ENCODE data around the gene P4HB. TPM values are rescaled to one million over a fixed set of nuclear protein-coding genes. Genes with fewer than 3 reads are reported as not detected.
A peak's percentile ranks its signal among the peaks of the same experiment; 100 is the strongest.

P4HB gene
- total and polyA plus RNA-seq, 2 experiments from 2014 or later = 1,651 to 3,203 TPM

DNA sequence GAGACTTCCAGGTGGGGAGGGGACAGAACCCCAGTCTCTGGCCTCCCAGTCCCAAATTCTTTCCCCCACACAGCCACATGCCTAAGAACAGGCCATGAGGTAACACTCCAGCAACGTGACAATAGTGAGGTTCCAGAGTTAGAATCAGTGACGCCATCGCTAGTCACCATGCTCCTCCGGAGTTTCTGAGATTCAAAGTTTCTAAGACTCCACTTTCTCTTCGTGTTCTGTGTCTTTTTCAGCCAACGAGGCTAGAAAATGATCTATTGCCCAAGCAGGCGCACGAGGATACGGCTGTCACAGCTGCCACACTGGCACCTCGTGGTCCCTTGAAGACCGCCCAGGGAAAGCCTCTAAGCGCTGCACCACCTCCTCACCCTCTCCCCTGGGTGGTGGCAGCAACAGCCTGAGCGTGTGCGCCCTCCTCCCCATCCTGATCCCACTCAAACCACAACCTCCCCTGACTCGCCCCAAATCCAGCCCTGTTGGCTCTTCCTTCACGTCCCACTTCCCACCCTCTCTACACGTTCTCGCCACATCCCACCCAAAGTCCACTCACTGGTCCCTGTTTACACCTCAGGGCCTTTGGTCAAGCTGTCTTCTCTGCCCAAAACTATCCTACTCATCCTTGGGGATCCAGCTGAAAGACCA is 28.3 kb downstream of the P4HB start:
- peaks cover 5% of the 10 kb centered on the region; the same call in 1 of the 2 replicates for H3F3A ChIP-seq (ENCODE audit: insufficient read depth)
- H3K9ac ChIP-seq = peak overlapping the region; percentile 90
- H3K9me3 ChIP-seq (ENCODE audit: low read depth) = no peaks in the 10 kb centered on the region
- TF ChIP-seq EZH2 (IDR thresholded peaks at IDR 0.05; ENCODE audit: insufficient read depth, poor library complexity, severe bottlenecking) = no peak
- TF ChIP-seq EZH2phosphoT487 (IDR thresholded peaks at IDR 0.05; ENCODE audit: insufficient read depth, low read depth) = no peak
- H3K27ac ChIP-seq = peak overlapping the region; percentile 91
- in situ Hi-C loops (cut with MboI) = no loop called here
- no peaks in the 10 kb centered on the region for H4K20me1 ChIP-seq (ENCODE audit: insufficient read depth)
- no peaks in the 10 kb centered on the region for H3K27me3 ChIP-seq (replicated peaks; ENCODE audit: insufficient read depth)
- H3K79me2 ChIP-seq (ENCODE audit: insufficient read depth) = peaks cover 51% of the 10 kb centered on the region
- peak overlapping the region; percentile 86 for H3K4me2 ChIP-seq (ENCODE audit: unreplicated experiment)
- DNase-seq = peak; percentile 89
- no peaks in the 10 kb centered on the region for H3K9me2 ChIP-seq (ENCODE audit: insufficient read depth)
- 8% methylated on average over 16 to 18 of the region's 18 CpGs for WGBS, 2 experiments (ENCODE audit: low coverage in 1 of 2, low lambda C conversion rate in 2 of 2, missing lambda C conversion rate in 2 of 2)
- H3K36me3 ChIP-seq (ENCODE audit: low read depth) = no peaks in the 10 kb centered on the region
- peak overlapping the region; percentile 60 for H2AFZ ChIP-seq
- H3K4me3 ChIP-seq = peak overlapping the region; percentile 79
- H3K4me1 ChIP-seq (ENCODE audit: insufficient read depth) = peaks cover 7% of the 10 kb centered on the region

DNA sequence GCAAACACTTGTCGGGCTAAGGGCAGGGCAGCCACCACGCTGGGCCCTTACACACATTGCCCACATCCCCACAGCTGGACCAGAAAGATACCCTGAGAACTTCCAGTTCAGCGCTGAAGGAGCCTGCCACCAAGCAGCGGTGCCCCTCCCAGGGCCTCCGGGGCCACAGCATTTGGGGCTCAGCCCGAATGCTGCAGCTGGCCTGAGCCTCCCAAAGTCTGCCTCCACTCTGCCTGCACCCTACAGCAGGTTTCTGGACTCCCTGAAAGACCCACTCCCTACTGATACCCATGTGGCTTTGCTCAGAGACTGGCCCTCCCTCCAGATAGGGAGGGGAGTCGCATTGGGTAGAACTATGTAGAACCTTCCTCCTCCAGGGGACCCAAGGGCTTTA is 28.8 kb downstream of the P4HB start:
- 46 to 60% methylated on average over 7 of the region's 7 CpGs for WGBS, 2 experiments (ENCODE audit: low coverage in 1 of 2, low lambda C conversion rate in 2 of 2, missing lambda C conversion rate in 2 of 2)
- H3K4me3 ChIP-seq = peak overlapping the region; percentile 79
- H3K27ac ChIP-seq = peak overlapping the region; percentile 91
- H3K36me3 ChIP-seq (ENCODE audit: low read depth) = no peaks in the 10 kb centered on the region
- H3K4me1 ChIP-seq (ENCODE audit: insufficient read depth) = peaks cover 7% of the 10 kb centered on the region
- no peak for DNase-seq
- H3K27me3 ChIP-seq (replicated peaks; ENCODE audit: insufficient read depth) = no peaks in the 10 kb centered on the region
- TF ChIP-seq EZH2phosphoT487 (IDR thresholded peaks at IDR 0.05; ENCODE audit: insufficient read depth, low read depth) (no peak), EZH2 (IDR thresholded peaks at IDR 0.05; ENCODE audit: insufficient read depth, poor library complexity, severe bottlenecking) (no peak)
- H3K9me2 ChIP-seq (ENCODE audit: insufficient read depth) = no peaks in the 10 kb centered on the region
- H3K9me3 ChIP-seq (ENCODE audit: low read depth) = no peaks in the 10 kb centered on the region
- H3K79me2 ChIP-seq (ENCODE audit: insufficient read depth) = peaks cover 51% of the 10 kb centered on the region
- peak overlapping the region; percentile 60 for H2AFZ ChIP-seq
- in situ Hi-C loops (cut with MboI) = no loop called here
- peaks cover 5% of the 10 kb centered on the region; the same call in 1 of the 2 replicates for H3F3A ChIP-seq (ENCODE audit: insufficient read depth)
- peak overlapping the region; percentile 86 for H3K4me2 ChIP-seq (ENCODE audit: unreplicated experiment)
- peak overlapping the region; percentile 90 for H3K9ac ChIP-seq
- H4K20me1 ChIP-seq (ENCODE audit: insufficient read depth) = no peaks in the 10 kb centered on the region

DNA sequence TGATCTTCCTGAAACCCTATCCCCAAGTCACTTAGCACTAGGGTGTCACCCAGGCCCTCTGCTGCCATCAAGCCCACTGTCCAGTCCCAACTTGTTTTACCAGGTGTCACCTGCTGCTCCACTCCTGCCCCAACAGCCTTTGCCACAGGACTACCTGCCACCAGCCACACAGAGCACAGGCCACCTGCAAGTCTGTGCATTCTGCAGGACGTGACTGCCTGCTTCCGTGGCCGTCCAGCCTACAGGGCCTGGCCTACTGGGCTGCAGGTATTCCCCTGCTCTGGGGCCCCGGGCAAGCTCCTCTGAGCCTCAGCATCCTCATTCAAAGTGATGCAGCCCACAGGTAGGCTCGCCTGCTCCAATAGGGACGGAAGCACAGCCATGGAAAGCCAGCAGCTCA is 30.5 kb downstream of the P4HB start:
- no peak overlapping the region for H3K27ac ChIP-seq
- H3K9ac ChIP-seq = no peak overlapping the region
- H3K4me3 ChIP-seq = no peak overlapping the region
- peaks cover 7% of the 10 kb centered on the region for H3K4me1 ChIP-seq (ENCODE audit: insufficient read depth)
- no peak overlapping the region for H2AFZ ChIP-seq
- no peak for TF ChIP-seq EZH2 (IDR thresholded peaks at IDR 0.05; ENCODE audit: insufficient read depth, poor library complexity, severe bottlenecking)
- no peak for TF ChIP-seq EZH2phosphoT487 (IDR thresholded peaks at IDR 0.05; ENCODE audit: insufficient read depth, low read depth)
- in situ Hi-C loops (cut with MboI) = no loop called here
- no peaks in the 10 kb centered on the region for H3K27me3 ChIP-seq (replicated peaks; ENCODE audit: insufficient read depth)
- peaks cover 5% of the 10 kb centered on the region; the same call in 1 of the 2 replicates for H3F3A ChIP-seq (ENCODE audit: insufficient read depth)
- no peak overlapping the region for H3K4me2 ChIP-seq (ENCODE audit: unreplicated experiment)
- H3K9me2 ChIP-seq (ENCODE audit: insufficient read depth) = no peaks in the 10 kb centered on the region
- DNase-seq = no peak
- H4K20me1 ChIP-seq (ENCODE audit: insufficient read depth) = no peaks in the 10 kb centered on the region
- no peaks in the 10 kb centered on the region for H3K9me3 ChIP-seq (ENCODE audit: low read depth)
- H3K36me3 ChIP-seq (ENCODE audit: low read depth) = no peaks in the 10 kb centered on the region
- H3K79me2 ChIP-seq (ENCODE audit: insufficient read depth) = peaks cover 51% of the 10 kb centered on the region
- WGBS, 2 experiments (ENCODE audit: low coverage in 1 of 2, low lambda C conversion rate in 2 of 2, missing lambda C conversion rate in 2 of 2) = 95 to 96% methylated on average over 6 of the region's 6 CpGs

DNA sequence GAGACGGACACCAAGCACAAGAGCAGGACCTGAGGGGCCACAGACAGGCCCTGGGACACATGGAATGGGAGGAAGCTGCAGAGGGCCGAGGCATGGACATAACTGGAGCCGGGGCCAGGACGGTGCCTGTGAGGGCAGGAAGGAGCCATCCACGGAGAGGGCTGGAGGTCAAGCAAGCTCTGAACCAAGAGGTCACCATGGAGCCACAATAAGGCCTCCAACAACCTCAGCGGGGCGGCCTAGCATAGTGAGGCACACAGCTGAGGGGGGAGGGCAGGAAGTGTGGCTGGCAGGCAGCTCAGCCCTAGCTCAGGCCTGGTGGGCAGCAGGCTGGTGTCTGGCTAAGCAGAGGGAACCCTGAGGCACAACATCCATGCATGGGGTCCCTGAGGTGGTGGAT is 31.7 kb downstream of the P4HB start:
- DNase-seq = no peak
- Histone ChIP-seq H3K27ac (no peak overlapping the region), H4K20me1 (ENCODE audit: insufficient read depth) (no peaks in the 10 kb centered on the region), H3K9me3 (ENCODE audit: low read depth) (no peaks in the 10 kb centered on the region), H3K9me2 (ENCODE audit: insufficient read depth) (no peaks in the 10 kb centered on the region), H3K27me3 (replicated peaks; ENCODE audit: insufficient read depth) (no peaks in the 10 kb centered on the region), H3K9ac (no peak overlapping the region), H3K4me3 (no peak overlapping the region), H3K4me2 (ENCODE audit: unreplicated experiment) (no peak overlapping the region), H3K36me3 (ENCODE audit: low read depth) (no peaks in the 10 kb centered on the region), H3F3A (ENCODE audit: insufficient read depth) (peaks cover 5% of the 10 kb centered on the region; the same call in 1 of the 2 replicates), H2AFZ (no peak overlapping the region), H3K79me2 (ENCODE audit: insufficient read depth) (peaks cover 46% of the 10 kb centered on the region), H3K4me1 (ENCODE audit: insufficient read depth) (peaks cover 7% of the 10 kb centered on the region)
- TF ChIP-seq EZH2 (IDR thresholded peaks at IDR 0.05; ENCODE audit: insufficient read depth, poor library complexity, severe bottlenecking) = no peak
- in situ Hi-C loops (cut with MboI) = no loop called here
- WGBS, 2 experiments (ENCODE audit: low coverage in 1 of 2, low lambda C conversion rate in 2 of 2, missing lambda C conversion rate in 2 of 2) = 86 to 89% methylated on average over 7 of the region's 7 CpGs

All from GM23248 (cell line).